Measurements from ENCODE around the gene RFX7.
"Not testable (repeated sequence)": the region's sequence is repeated elsewhere in the genome, so short reads cannot be mapped to it uniquely, and the experiment has no call there.

- not testable (repeated sequence) for TF ChIP-seq CTCF (IDR thresholded peaks at IDR 0.05; ENCODE audit: borderline replicate concordance, extremely low read depth, low read length, poor library complexity, severe bottlenecking); EZH2 (IDR thresholded peaks at IDR 0.05; ENCODE audit: borderline replicate concordance, low read depth, low read length, severe bottlenecking)
These were observed 88.9 kb downstream of the RFX7 start for GRCh38 chr15:56154768-56155167.

Data from DND-41 (cell line).